Measurements from ENCODE around the gene SUSD4.
A peak's percentile ranks its signal among the peaks of the same experiment; 100 is the strongest.

The SUSD4 gene

DNA sequence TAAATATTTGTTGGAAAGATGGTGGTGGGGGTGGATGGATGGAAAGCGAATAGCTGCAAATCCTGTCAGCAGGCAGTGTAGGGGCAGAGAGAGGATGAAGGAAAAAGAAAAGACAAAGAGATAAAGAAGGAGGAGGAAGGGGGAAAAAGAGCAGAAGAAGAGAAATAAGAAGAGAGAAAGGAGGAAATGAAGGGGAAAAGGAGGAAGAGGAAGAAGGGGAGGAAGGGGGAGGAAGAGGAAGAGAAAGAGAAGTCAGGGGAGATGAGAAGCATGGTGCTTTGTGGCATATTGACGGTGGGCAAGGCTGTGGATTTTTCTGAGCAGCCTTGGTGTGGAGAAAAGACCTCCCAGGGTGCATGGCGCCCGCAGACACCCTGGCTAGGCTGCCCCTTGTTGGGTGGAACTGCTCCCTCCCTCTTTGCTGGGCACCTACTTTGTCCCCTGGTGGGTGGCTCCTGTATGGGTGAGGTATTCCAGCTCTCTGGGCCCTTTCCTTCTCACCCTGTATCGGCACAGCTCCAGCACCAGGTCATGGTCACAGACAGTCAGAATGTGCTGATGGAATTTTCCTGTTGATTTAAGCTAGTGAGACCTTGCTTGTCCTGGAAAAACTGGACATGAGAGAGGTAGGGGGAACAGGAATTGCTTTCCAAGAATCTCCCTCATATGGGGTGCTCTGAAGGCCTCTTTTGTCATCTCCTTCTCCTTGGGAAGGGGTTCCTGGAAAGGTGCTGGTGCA is 175.2 kb downstream of the SUSD4 start:
- no peak overlapping the region for H3K4me3 ChIP-seq (ENCODE audit: control insufficient read depth, low read depth, low read length)
- TF ChIP-seq, protein P1, sequence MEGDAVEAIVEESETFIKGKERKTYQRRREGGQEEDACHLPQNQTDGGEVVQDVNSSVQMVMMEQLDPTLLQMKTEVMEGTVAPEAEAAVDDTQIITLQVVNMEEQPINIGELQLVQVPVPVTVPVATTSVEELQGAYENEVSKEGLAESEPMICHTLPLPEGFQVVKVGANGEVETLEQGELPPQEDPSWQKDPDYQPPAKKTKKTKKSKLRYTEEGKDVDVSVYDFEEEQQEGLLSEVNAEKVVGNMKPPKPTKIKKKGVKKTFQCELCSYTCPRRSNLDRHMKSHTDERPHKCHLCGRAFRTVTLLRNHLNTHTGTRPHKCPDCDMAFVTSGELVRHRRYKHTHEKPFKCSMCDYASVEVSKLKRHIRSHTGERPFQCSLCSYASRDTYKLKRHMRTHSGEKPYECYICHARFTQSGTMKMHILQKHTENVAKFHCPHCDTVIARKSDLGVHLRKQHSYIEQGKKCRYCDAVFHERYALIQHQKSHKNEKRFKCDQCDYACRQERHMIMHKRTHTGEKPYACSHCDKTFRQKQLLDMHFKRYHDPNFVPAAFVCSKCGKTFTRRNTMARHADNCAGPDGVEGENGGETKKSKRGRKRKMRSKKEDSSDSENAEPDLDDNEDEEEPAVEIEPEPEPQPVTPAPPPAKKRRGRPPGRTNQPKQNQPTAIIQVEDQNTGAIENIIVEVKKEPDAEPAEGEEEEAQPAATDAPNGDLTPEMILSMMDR (IDR thresholded peaks at IDR 0.05; ENCODE audit: control insufficient read depth, insufficient read depth, low read depth, low read length, missing control alignments), result no peak
- no peak for DNase-seq (ENCODE audit: low read depth)

DNA sequence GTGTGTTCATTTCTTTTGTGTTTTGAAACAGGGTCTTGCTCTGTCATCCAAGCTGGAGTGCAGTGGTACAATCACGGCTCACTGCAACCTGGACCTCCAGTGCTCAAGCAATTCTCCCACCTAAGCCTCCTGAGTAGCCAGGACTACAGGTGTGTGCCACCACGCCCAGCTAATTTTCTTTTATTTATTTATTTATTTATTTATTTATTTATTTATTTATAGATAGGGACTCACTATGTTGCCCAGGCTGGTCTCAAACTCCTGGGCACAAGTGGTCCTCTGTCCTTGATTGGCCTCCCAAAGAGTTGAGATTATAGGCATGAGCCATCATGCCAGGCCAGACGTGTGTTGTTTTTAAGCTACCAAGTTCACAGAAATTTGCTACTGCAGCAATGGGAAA is 177.2 kb downstream of the SUSD4 start:
- DNase-seq (ENCODE audit: low read depth), result no peak
- H3K4me3 ChIP-seq (ENCODE audit: control insufficient read depth, low read depth, low read length), result no peak overlapping the region
- TF ChIP-seq, protein P1 (IDR thresholded peaks at IDR 0.05; ENCODE audit: control insufficient read depth, insufficient read depth, low read depth, low read length, missing control alignments), result no peak

DNA sequence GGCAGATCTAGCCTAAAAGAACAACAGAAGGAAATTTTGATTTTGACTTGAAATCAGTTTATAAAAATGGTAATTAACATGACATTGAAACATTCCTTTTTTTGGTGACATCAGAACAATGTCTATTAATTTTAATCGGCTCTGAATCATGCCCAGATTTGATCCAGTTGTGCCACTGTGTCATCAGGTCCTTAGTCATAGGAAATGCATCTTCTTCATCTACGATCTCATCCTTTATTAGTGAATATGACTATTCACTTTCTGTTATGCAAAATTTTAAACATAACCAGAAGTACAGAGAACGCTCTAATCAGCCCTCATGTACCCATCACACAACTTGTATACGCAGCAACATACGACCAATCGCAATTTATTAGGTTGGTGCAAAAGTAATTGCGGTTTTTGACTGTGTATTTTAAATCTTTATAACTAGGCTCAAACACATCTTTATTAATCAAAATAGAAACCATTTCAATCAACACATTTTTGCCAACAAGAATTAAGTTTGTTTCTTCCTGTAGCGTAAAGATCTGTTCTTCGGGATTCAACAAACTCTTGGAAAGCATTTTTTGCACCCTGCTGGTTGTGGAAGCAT is 180.6 kb downstream of the SUSD4 start:
- no peak overlapping the region for H3K4me3 ChIP-seq (ENCODE audit: control insufficient read depth, low read depth, low read length)
- TF ChIP-seq, protein P1 (IDR thresholded peaks at IDR 0.05; ENCODE audit: control insufficient read depth, insufficient read depth, low read depth, low read length, missing control alignments), result no peak
- no peak for DNase-seq (ENCODE audit: low read depth)

DNA sequence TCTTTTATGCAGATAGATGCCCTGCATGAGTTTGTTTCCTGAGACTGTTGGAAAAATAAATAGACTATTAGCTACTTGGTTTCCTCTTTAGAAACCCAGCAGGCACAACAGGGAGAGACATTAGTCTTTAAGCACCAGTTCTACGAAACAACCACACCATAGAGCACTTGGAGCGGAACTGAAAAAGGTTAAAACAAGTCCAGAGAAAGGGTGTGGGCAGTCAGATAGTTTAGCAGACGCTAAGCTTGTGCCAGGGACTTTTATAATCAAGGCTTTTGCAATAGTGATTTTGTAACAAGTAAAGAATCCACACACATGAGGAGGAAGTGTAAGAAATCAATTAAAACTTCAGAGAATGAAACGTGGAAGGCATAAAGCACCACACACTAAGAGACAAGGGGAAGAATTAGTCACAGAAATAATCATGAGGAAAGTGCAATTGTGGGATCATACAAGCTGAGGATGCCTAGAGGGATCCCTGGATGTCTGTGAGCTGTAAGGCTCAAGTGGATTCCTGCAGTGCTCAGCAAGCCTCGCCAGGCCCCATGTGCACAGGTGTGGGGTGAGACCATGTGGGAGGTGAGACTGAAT is 183.2 kb downstream of the SUSD4 start:
- TF ChIP-seq, protein P1 (IDR thresholded peaks at IDR 0.05; ENCODE audit: control insufficient read depth, insufficient read depth, low read depth, low read length, missing control alignments), result no peak
- peak; percentile 33 for DNase-seq (ENCODE audit: low read depth)
- H3K4me3 ChIP-seq (ENCODE audit: control insufficient read depth, low read depth, low read length), result no peak overlapping the region

DNA sequence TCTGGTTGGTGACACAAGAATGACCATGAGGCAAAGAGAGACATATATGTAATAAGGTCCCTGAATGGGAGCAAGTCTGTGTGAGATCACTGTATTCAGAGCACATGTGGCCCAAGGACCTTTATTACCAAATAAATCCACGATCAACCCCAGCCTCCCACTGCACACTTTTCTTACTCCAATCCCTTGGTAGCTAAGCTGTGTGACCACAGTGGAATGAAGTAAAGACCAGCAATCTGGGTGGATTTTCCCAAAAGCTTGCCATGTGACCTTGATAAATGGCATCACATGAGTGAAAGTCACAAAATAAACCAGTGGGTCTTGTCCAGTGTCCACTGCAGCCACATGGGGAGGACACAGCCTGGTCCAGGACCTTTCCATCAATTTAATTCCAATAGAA is 184.2 kb downstream of the SUSD4 start:
- TF ChIP-seq, protein P1 (IDR thresholded peaks at IDR 0.05; ENCODE audit: control insufficient read depth, insufficient read depth, low read depth, low read length, missing control alignments), result no peak
- no peak overlapping the region for H3K4me3 ChIP-seq (ENCODE audit: control insufficient read depth, low read depth, low read length)
- DNase-seq (ENCODE audit: low read depth), result no peak

DNA sequence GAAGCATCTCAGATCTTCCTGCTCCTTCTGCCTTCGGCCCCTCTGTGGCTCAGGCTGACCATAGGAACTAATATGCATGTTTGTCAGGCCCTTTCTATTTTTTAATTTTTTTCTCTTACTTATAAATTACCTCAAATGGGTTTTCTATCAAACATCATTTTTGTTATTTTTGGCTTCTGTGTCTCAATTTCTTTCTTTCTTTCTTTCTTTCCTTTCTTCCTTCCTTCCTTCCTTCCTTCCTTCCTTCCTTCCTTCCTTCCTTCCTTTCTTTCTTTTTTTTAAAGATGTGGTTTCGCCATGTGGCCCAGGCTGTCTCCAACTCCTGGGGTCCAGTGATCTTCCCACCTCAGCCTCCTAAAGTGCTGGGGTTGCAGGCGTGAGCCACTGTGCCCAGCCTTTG is 184.7 kb downstream of the SUSD4 start:
- H3K4me3 ChIP-seq (ENCODE audit: control insufficient read depth, low read depth, low read length), result no peak overlapping the region
- no peak for DNase-seq (ENCODE audit: low read depth)
- TF ChIP-seq, protein P1 (IDR thresholded peaks at IDR 0.05; ENCODE audit: control insufficient read depth, insufficient read depth, low read depth, low read length, missing control alignments), result no peak
